Testis (tissue), 3 donors: ENCODE measurements around the gene ADAMTS12. TPM values are rescaled to one million over a fixed set of nuclear protein-coding genes. Genes with fewer than 3 reads are reported as not detected.

Experiments
- DNase-seq: peaks from one replicate; pipeline ENCODE4 v3.0.0-alpha.2; 2019
- H3K27ac ChIP-seq, 2 donors: fragments of 200-600 bp; sonication (generic); one replicate each; pipeline ENCODE4 v1.5.1; 2019
- H3K27me3 ChIP-seq: fragments of 200-600 bp; sonication (generic); one replicate; pipeline ENCODE4 v1.5.1; 2019
- H3K36me3 ChIP-seq: fragments of 200-600 bp; sonication (generic); one replicate; pipeline ENCODE4 v1.5.1; 2017; ENCODE audit warnings: low read depth; ENCODE audit errors: missing control alignments
- H3K4me1 ChIP-seq: fragments of 200-600 bp; sonication (generic); one replicate; pipeline ENCODE4 v1.5.1; 2019
- H3K4me3 ChIP-seq, 2 donors: fragments of 200-600 bp; sonication (generic); one replicate each; pipeline ENCODE4 v1.5.1; 2017 to 2019
- H3K9me3 ChIP-seq: fragments of 200-600 bp; sonication (generic); one replicate; pipeline ENCODE4 v1.5.1; 2017
- POLR2A ChIP-seq: fragments of 450-650 bp; IDR thresholded peaks from one replicate; pipeline ENCODE4 v1.6.1; 2017; ENCODE audit warnings: antibody characterized with exemption, mild to moderate bottlenecking, moderate library complexity
- WGBS, 2 donors: methylation state at CpG; one replicate each; pipeline ENCODE4 v1.1.5; 2018; 5-methylcytosine and 5-hydroxymethylcytosine counted together
- intact Hi-C: fragments of 100-400 bp; cut with DNase I; formaldehyde crosslinking; loops from one replicate; pipeline ENCODE4 v1.15.1; 2023; ENCODE audit warnings: low total_unique reads
- polyA plus RNA-seq: library from polyadenylated mRNA; stranded (reverse); fragments of 350-450 nt; fragmentation: Illumina TruSeq; extraction: RNeasy Lipid Tissue Mini Kit (QIAGEN cat#74804); gene quantifications from one replicate; pipeline ENCODE4 v1.2.3, GENCODE V29; 2014; ENCODE audit warnings: low read depth, low replicate concordance; ENCODE audit not compliant: insufficient read depth
- total RNA-seq, 2 donors: library from RNA; depleted of rRNA; stranded (reverse); fragments of >200 nt; gene quantifications; one replicate each; pipeline ENCODE4 v1.2.3, GENCODE V29; 2016
- TF ChIP-seq, protein P1 (sequence below), 3 experiments: fragments of 450-650 bp in 2 of 3; fragments of 200-600 bp in 1 of 3; sonication (generic) in 1 of 3; IDR thresholded peaks; one replicate each; pipeline ENCODE4 v1.5.1; 2016 to 2019; ENCODE audit warnings: antibody characterized with exemption in 3 of 3, mild to moderate bottlenecking in 2 of 3, moderate library complexity in 1 of 3

Gene ADAMTS12
- total and polyA plus RNA-seq, 3 donors from 2014 or later = 4.9 to 9.3 (median 7.5) TPM

DNA sequence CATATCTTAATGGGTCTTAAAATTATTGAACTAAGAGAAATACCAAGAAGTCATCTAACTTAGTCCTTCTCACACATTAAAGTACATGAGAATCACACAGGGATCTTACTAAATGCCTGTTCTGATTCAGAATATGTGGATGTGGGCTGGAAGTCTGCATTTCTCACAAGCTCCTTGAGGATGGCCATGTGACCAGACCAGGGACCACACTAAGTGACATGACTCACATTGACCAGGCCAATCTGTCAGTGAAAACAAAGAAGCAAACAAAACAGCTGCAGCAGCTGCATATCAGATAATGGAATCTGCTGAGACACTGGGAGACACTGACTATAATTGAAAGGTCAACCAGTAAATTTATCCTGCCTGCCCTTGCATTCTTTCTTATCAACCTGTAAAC, 110.5 kb downstream of the ADAMTS12 start:
- intact Hi-C loops = no loop called here
- H3K36me3 ChIP-seq = no peaks in the 10 kb centered on the region
- H3K9me3 ChIP-seq = no peaks in the 10 kb centered on the region
- no peak overlapping the region for H3K27ac ChIP-seq
- no peaks in the 10 kb centered on the region for H3K4me1 ChIP-seq
- H3K4me3 ChIP-seq = no peak overlapping the region
- no peak for DNase-seq
- no peak for TF ChIP-seq POLR2A
- TF ChIP-seq, protein P1, sequence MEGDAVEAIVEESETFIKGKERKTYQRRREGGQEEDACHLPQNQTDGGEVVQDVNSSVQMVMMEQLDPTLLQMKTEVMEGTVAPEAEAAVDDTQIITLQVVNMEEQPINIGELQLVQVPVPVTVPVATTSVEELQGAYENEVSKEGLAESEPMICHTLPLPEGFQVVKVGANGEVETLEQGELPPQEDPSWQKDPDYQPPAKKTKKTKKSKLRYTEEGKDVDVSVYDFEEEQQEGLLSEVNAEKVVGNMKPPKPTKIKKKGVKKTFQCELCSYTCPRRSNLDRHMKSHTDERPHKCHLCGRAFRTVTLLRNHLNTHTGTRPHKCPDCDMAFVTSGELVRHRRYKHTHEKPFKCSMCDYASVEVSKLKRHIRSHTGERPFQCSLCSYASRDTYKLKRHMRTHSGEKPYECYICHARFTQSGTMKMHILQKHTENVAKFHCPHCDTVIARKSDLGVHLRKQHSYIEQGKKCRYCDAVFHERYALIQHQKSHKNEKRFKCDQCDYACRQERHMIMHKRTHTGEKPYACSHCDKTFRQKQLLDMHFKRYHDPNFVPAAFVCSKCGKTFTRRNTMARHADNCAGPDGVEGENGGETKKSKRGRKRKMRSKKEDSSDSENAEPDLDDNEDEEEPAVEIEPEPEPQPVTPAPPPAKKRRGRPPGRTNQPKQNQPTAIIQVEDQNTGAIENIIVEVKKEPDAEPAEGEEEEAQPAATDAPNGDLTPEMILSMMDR (IDR thresholded peaks at IDR 0.05) = no peak
- no peaks in the 10 kb centered on the region for H3K27me3 ChIP-seq

DNA sequence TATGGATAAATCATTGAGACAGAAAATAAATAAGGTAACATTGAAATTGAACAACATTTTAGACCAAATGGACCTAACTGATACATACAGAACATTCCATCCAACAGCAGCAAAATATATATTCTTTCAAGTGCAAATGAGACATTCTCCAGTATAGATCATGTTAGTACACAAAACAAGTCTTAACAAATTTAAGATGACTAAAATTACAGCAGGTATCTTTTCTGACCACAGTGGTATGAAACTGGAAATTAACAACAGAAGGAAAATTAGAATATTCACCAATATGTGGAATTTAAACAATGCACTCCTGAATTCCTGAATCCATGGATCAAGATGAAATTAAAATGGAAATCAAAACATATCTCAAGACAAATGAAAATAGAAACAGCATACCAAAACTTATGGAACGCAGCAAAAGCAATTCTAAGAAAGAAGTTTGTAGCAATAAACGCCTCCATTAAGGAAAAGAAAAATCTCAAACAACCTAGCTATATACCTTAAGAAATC, 115.6 kb downstream of the ADAMTS12 start:
- no peak for DNase-seq
- Histone ChIP-seq H3K4me3 (no peak overlapping the region), H3K27ac (no peak overlapping the region), H3K36me3 (no peaks in the 10 kb centered on the region), H3K4me1 (peaks cover 19% of the 10 kb centered on the region), H3K27me3 (no peaks in the 10 kb centered on the region), H3K9me3 (no peaks in the 10 kb centered on the region)
- WGBS, 2 donors = 92 to 98% methylated on average over 2 of the region's 2 CpGs
- intact Hi-C loops = no loop called here
- TF ChIP-seq, protein P1 (IDR thresholded peaks at IDR 0.05) = no peak

DNA sequence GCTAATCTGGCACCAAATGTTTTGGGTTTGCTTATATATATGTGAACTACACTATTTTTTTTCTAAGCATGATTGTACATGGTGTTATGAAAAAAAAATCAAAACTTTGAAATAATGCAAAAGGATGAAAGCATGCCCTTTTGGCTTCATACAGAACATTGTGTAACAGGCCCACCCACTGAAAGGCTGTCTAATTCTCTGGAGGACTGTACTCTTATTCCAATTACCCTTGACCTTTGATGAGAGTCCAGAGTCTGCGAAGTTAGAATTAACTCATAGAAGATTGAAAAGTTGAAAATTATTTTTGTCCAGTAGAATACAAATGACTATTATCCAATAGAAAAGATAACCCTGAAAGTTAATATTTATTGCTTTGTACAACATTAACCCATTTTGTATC, 117.4 kb downstream of the ADAMTS12 start:
- intact Hi-C loops = no loop called here
- Histone ChIP-seq H3K27me3 (no peaks in the 10 kb centered on the region), H3K4me1 (peaks cover 19% of the 10 kb centered on the region), H3K4me3 (no peak overlapping the region), H3K36me3 (no peaks in the 10 kb centered on the region), H3K27ac (no peak overlapping the region), H3K9me3 (no peaks in the 10 kb centered on the region)
- DNase-seq = no peak
- whole genome bisulfite sequencing, 2 donors = 38 to 56% methylated on average over 1 of the region's 1 CpG
- TF ChIP-seq POLR2A = no peak

DNA sequence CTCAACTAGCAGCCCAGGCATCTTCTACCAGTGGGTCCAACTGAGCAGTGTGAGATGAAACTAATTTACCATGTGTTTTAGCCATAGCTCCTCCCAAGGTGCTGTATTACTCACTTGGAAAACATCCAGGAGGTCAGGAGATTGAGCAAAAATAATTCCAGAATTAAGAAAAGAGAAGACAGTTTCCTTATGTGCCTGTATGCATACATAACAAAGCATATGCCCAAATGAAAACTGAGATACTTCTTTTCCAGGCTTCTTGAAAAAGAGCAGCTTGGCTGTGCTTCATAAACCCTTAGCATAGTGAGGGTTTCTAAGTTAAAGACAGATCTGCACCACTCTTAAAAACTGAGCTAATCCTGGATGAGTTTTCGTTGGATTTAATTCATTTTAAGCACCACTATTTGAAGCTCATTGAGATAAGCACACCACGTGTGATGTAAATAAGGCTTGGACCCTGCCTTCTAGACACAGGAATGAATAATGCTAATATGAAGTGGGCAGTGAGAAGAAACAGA, 119.4 kb downstream of the ADAMTS12 start:
- Histone ChIP-seq H3K36me3 (no peaks in the 10 kb centered on the region), H3K27ac (peak overlapping the region; percentile 32 to 54), H3K9me3 (no peaks in the 10 kb centered on the region), H3K27me3 (no peaks in the 10 kb centered on the region), H3K4me1 (peaks cover 19% of the 10 kb centered on the region), H3K4me3 (no peak overlapping the region)
- TF ChIP-seq, protein P1 (IDR thresholded peaks at IDR 0.05) = no peak
- TF ChIP-seq POLR2A = no peak
- intact Hi-C loops = no loop called here
- DNase-seq = no peak
- 24 to 45% methylated on average over 2 of the region's 2 CpGs for WGBS, 2 donors

DNA sequence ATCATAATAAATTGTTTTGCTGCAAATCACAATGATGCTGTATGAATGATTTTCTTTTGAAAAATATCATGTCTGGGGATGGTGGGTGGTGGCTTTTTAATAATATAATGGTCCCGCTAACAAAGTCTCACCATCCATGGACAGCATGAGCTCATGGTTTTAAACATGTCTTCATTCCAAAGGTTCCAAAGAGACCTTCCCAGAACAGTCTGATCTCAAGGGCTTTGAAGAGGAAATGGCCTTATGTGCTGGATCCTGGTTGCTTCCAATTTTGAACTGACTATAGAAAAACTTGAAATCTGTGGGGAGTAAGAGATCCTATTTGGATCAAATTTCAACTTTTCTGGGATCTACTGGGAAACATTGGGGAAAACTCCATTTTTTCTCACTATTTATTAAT, 121.8 kb downstream of the ADAMTS12 start:
- intact Hi-C loops = no loop called here
- WGBS, 2 donors = 67 to 68% methylated on average over 1 of the region's 1 CpG
- Histone ChIP-seq H3K9me3 (no peaks in the 10 kb centered on the region), H3K4me1 (peaks cover 19% of the 10 kb centered on the region), H3K27ac (no peak overlapping the region), H3K27me3 (no peaks in the 10 kb centered on the region), H3K36me3 (no peaks in the 10 kb centered on the region), H3K4me3 (no peak overlapping the region)
- no peak for DNase-seq
- TF ChIP-seq, protein P1 (IDR thresholded peaks at IDR 0.05) = no peak
- TF ChIP-seq POLR2A = no peak
